Activated T-cell treated with anti-CD3 and anti-CD28 coated beads for 4 hours (primary cell): ENCODE data around the gene SETD7.

Experiments used
- DNase-seq: peaks from one replicate; pipeline ENCODE4 v3.0.0-alpha.2; 2020

SETD7 gene

GRCh38 chr4:139556071-139556723, at the start of gene SETD7:
SETD7 (minus strand) TSS chr4:139556219; CDS start chr4:139556137, 82 bp downstream.
- peak; percentile 25 for DNase-seq

GRCh38 chr4:139605516-139605915, 49.5 kb upstream of the SETD7 start:
- no peak for DNase-seq

DNA sequence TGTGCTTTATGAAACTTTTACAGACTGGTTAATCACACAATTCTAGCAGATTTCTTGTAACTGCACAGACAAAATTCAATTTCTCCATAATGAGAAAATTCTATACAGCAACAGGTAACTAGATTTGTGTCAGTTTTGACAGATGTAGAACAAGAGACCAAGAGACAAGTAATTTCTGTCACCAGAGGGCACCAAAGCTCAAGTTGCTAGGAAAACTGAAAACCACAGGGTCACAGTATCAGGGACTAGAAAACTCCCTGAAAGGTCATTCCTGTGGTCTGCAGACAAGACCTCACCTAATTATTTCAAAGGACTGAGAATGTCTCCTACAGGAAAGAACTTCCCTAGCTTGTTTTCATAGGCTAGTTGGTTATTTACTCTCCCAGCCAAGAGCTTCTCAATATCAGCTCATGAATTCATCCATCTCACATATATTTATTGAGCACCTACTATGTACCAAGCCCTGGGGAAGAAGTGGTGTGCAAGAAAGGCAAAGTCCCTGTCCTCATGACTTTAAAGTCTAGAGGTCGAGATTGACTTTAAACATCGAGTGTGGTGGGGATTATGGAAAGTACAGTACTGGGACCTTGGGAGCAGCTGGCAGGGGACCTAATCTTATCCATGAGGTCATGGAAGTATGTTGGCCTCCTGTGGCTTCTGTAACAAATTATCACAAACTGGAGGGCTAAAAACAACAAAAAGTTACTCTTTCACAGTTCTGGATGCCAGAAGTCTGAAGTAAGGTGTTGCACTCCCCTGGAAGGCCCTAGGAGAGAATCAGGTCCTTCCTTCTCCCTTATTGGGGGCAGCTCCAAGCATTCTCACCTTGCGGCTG, 47.8 kb upstream of the SETD7 start:
- peak; percentile 19 for DNase-seq

GRCh38 chr4:139602776-139603360, 46.8 kb upstream of the SETD7 start:
- no peak for DNase-seq

GRCh38 chr4:139600662-139601061, 44.6 kb upstream of the SETD7 start:
- DNase-seq = no peak

- DNase-seq = no peak
These were observed 43.8 kb upstream of the SETD7 start for GRCh38 chr4:139599594-139600374.

DNA sequence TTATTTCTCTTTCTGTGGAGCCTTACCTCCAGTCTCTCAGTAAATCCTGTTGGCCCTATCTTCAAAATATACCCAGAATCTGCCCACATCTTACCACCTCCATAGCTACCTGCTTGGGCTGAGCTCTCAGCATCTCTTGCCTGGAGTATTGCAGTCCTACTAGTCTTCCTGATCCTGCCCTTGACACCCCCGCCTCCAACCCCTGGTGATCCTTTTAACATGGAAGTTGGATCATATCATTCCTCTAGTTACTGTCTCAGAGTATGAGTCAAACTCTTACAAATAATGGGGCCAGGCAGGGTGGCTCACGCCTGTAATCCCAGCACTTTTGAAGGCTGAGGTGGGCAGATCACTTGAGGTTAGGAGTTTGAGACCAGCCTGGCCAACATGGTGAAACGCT, 43.1 kb upstream of the SETD7 start:
- no peak for DNase-seq

GRCh38 chr4:139596684-139597279, 40.8 kb upstream of the SETD7 start:
- DNase-seq = no peak

- no peak for DNase-seq
These were observed 40.1 kb upstream of the SETD7 start for GRCh38 chr4:139596034-139596683.

DNA sequence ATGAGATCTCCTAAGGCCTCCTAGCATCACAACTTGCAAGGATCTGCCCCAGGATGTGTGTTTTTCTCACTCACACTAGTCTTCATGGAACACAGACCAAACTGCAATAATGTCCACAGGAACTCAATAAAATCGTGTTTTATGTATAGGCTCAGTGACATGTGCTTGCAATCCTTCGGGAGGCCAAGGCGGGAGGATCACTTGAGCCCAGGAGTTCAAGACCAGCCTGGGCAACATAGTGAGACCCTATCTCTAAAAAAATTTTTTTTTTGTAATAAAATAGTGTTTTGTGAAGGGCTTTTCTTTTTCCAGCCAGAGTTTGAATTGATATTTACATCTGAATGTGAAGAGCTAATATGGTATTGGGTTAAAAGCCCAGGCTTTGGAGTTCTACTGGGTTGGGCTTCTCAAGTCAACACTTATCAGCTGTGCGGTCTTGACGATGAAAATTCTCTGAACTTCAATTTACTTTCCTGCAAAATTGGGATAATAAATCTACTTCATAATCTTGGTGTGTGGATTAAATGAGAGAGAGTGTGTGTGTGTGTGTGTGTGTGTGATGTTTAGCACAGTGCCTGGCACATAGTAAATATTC, 38.7 kb upstream of the SETD7 start:
- no peak for DNase-seq

- no peak for DNase-seq
These were observed 37.1 kb upstream of the SETD7 start for GRCh38 chr4:139593091-139593564.

GRCh38 chr4:139589336-139590018, 33.5 kb upstream of the SETD7 start:
- no peak for DNase-seq

DNA sequence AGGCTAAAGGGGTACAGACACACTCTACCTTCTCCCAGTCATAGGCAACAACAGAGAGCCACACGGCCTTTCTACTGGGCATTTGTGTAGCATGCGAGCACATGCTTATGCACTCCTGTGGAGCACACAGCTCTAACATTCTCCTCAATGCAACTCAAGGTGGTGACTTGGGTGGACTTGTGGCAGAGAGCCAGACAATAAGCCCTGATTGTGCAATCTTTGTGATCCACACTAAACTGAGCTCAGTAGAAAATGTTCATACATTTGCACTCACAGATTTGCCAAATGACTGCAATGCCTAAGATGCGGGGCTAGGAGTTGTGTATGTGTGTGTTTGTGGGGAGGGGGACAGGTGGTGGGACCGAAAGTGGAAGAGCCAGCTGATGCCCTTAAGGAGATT, 31.4 kb upstream of the SETD7 start:
- no peak for DNase-seq

- no peak for DNase-seq
These were observed 29.5 kb upstream of the SETD7 start for GRCh38 chr4:139585473-139585872.

DNA sequence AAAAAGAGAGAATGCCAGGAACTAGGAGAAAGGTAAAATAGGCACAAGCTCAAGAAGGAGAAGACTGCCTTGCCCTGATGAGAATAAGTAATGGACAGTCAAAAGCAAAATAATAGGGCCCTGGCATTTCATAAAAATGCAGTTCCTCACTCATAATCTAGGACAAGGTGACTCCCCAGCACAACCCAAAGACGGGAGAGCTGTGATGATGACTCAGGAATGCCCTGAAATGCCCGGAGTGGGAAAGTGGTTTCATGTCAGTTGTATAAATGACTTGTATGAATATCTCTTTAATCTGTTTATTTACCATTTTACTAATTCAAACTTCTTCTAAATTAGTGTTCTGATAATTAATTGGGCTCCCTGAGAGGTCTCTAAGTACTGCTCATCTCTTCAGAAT, 28.8 kb upstream of the SETD7 start:
- DNase-seq = no peak

GRCh38 chr4:139584013-139584412, 28.0 kb upstream of the SETD7 start:
- no peak for DNase-seq

DNA sequence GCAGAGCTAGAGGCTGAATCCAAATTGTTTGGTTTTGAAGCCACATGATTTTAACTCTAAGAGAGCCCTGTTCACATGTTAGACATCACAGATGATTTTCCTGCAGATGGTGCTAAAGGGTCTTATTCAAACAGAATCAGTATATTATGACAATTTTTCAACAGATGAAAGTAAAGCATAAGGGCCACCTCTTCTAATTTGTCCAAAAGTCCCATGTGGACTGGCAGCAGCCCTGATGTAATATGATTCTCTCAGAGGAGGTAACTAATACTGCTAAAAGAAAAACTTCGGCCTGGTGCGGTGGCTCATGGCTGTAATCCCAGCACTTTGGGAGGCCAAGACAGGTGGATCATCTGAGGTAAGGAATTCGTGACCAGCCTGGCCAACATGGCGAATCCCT, 26.0 kb upstream of the SETD7 start:
- no peak for DNase-seq

DNA sequence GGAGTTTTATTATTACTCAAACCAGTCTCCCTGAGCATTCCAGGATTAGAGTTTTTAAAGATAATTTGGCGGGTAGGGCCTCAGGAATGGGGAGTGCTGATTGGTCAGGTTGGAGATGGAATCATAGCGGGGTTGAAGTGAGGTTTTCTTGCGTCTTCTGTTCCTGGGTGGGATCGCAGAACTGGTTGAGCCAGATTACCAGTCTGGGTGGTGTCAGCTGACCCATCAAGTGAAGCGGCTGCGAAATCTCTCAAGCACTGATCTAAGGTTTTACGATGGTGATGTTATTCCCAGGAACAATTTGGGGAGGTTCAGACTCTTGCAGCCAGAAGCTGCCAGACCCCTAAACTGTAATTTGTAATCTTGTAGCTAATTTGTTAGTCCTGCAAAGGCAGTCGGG, 25.1 kb upstream of the SETD7 start:
- no peak for DNase-seq

GRCh38 chr4:139576219-139576618, 20.2 kb upstream of the SETD7 start:
- DNase-seq = no peak

DNA sequence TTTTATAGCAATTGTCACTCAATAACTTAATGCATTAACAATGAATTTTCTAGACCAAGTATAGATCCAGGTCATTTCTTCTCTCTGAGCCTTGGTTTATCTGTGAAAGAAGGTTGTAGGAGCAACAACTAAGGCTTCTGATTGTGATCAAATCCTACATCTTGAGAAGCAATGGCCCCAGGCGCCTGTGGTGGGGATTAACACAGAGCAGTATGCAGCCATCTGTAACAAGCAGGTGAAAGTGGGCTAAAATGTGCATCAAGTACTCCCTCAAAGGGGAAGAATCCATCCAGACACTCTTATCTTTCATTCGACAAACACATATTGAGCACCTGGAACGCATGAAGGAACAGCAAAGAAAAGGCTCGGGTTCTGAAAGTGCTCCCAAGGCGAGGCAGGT, 19.1 kb upstream of the SETD7 start:
- no peak for DNase-seq

GRCh38 chr4:139574641-139575040, 18.6 kb upstream of the SETD7 start:
- no peak for DNase-seq
